HEK293 (cell line): Measurements from ENCODE around the gene NTSR1.
A peak's percentile ranks its signal among the peaks of the same experiment; 100 is the strongest.

Experiments used
- CTCF ChIA-PET: fragments of 350-600 bp; formaldehyde crosslinking; extraction: SDS; loops from one replicate; lab custom pipeline; 2021; ENCODE audit warnings: antibody characterized with exemption; lab: Yijun Ruan, JAX
- POLR2A ChIA-PET: fragments of 300-600 bp; formaldehyde crosslinking; extraction: SDS; loops from one replicate; lab custom pipeline; 2020; ENCODE audit warnings: antibody characterized with exemption, inconsistent platforms; lab: Yijun Ruan, JAX
- H3K27ac ChIP-seq: fragments of 200-500 bp; sonication (Bioruptor generic); 2 replicates; pipeline ENCODE4 v1.5.1; 2014; ENCODE audit warnings: low read depth, low read length, control low read depth, inconsistent platforms; ENCODE audit errors: extremely low read depth
- H3K36me3 ChIP-seq, 2 experiments: fragments of 200-500 bp in 1 of 2; sonication (Bioruptor generic) in 1 of 2; 1 replicate in 1 of 2; 2 replicates in 1 of 2; pipeline ENCODE4 v1.5.1; 2014 to 2017; ENCODE audit warnings: inconsistent platforms in 2 of 2, low read length in 2 of 2; ENCODE audit not compliant: control insufficient read depth in 2 of 2, insufficient read depth in 1 of 2
- H3K4me1 ChIP-seq: fragments of 200-500 bp; sonication (Bioruptor generic); 2 replicates; pipeline ENCODE4 v1.5.1; 2014; ENCODE audit warnings: mild to moderate bottlenecking, low read length, inconsistent platforms; ENCODE audit not compliant: control insufficient read depth, insufficient read depth
- H3K4me3 ChIP-seq: 2 replicates; pipeline ENCODE4 v1.5.1; 2011; ENCODE audit warnings: low read depth, mild to moderate bottlenecking, control low read depth, low read length, moderate library complexity
- H3K9me3 ChIP-seq: fragments of 200-500 bp; sonication (Bioruptor generic); 2 replicates; pipeline ENCODE4 v1.5.1; 2014; ENCODE audit warnings: low read depth, low read length, inconsistent platforms; ENCODE audit not compliant: control insufficient read depth, insufficient read depth
- AEBP2 ChIP-seq: fragments of 450-650 bp; formaldehyde crosslinking; IDR thresholded peaks from 2 replicates; pipeline ENCODE4 v1.5.1; 2016; ENCODE audit warnings: missing biosample characterization, missing genetic modification characterization, borderline replicate concordance
- GLI4 ChIP-seq: fragments of 450-650 bp; formaldehyde crosslinking; IDR thresholded peaks from 2 replicates; pipeline ENCODE4 v1.5.1; 2016; ENCODE audit warnings: missing biosample characterization, missing genetic modification characterization
- HOXC10 ChIP-seq: sonication (generic); formaldehyde crosslinking; IDR thresholded peaks from 2 replicates; pipeline ENCODE4 v1.8.1; 2023; ENCODE audit warnings: mild to moderate bottlenecking, missing genetic modification reagents
- ZIC2 ChIP-seq: fragments of 450-650 bp; formaldehyde crosslinking; IDR thresholded peaks from 2 replicates; pipeline ENCODE4 v1.5.1; 2016; ENCODE audit warnings: missing biosample characterization, missing genetic modification characterization
- ZNF132 ChIP-seq: fragments of 450-650 bp; formaldehyde crosslinking; IDR thresholded peaks from 2 replicates; pipeline ENCODE4 v1.5.1; 2017; ENCODE audit warnings: missing biosample characterization, missing genetic modification characterization, borderline replicate concordance
- ZNF394 ChIP-seq: fragments of 450-650 bp; formaldehyde crosslinking; IDR thresholded peaks from 2 replicates; pipeline ENCODE4 v1.5.1; 2016; ENCODE audit warnings: missing biosample characterization, missing genetic modification characterization, mild to moderate bottlenecking, moderate library complexity, borderline replicate concordance
- ZNF404 ChIP-seq: fragments of 450-650 bp; formaldehyde crosslinking; IDR thresholded peaks from 2 replicates; pipeline ENCODE4 v1.5.1; 2017; ENCODE audit warnings: missing biosample characterization, missing genetic modification characterization
- ZNF501 ChIP-seq: fragments of 450-650 bp; formaldehyde crosslinking; IDR thresholded peaks from 2 replicates; pipeline ENCODE4 v1.5.1; 2016; ENCODE audit warnings: missing biosample characterization, missing genetic modification characterization
- ZNF518A ChIP-seq: fragments of 450-650 bp; formaldehyde crosslinking; conservative IDR thresholded peaks from 2 replicates; pipeline ENCODE4 v1.5.1; 2016; ENCODE audit warnings: low read depth, missing biosample characterization, missing genetic modification characterization
- ZNF610 ChIP-seq: fragments of 450-650 bp; formaldehyde crosslinking; IDR thresholded peaks from 2 replicates; pipeline ENCODE4 v1.5.1; 2016; ENCODE audit warnings: missing biosample characterization, missing genetic modification characterization, borderline replicate concordance
- ZNF624 ChIP-seq: fragments of 450-650 bp; formaldehyde crosslinking; IDR thresholded peaks from 2 replicates; pipeline ENCODE4 v1.5.1; 2017; ENCODE audit warnings: missing biosample characterization, missing genetic modification characterization

NTSR1 gene

GRCh38 chr20:62688855-62689460 is 19.7 kb upstream of the NTSR1 start:
- no peak overlapping the region for H3K27ac ChIP-seq
- POLR2A ChIA-PET, result interaction anchor here (0.7 kb wide), 1 partner anchor 105 kb away, joined by 3 read pairs; no protein-coding TSS in a partner anchor
- peaks cover 5% of the 10 kb centered on the region for H3K4me1 ChIP-seq
- no peak for TF ChIP-seq ZNF404 (tag by site-specific recombination)
- peak; percentile 42 for TF ChIP-seq ZIC2
- TF ChIP-seq, all 188 proteins: peak for 1
- Histone ChIP-seq H3K4me3 (no peak overlapping the region), H3K36me3 (no peaks in the 10 kb centered on the region), H3K9me3 (no peaks in the 10 kb centered on the region)
- CTCF ChIA-PET, result interaction anchor here (0.7 to 1.5 kb wide), 5 partner anchors 9 to 103 kb away, joined by 3 to 12 read pairs (median 4); no protein-coding TSS in a partner anchor

- H3K27ac ChIP-seq, result no peak overlapping the region
- TF ChIP-seq HOXC10 (no peak), ZNF501 (tag by site-specific recombination) (no peak), ZNF518A (no peak), ZNF610 (tag by site-specific recombination) (no peak), ZNF394 (no peak), GLI4 (tag by site-specific recombination) (no peak), ZNF624 (tag by site-specific recombination) (no peak), ZNF132 (tag by site-specific recombination) (no peak), AEBP2 (tag by site-specific recombination) (no peak)
- TF ChIP-seq, all 188 proteins: peak for 0
- CTCF ChIA-PET, result interaction anchor here (0.6 to 1.1 kb wide), 3 partner anchors 17 to 56 kb away, joined by 3 to 4 read pairs (median 3); no protein-coding TSS in a partner anchor
- POLR2A ChIA-PET, result no interaction called here
- Histone ChIP-seq H3K4me1 (peaks cover 5% of the 10 kb centered on the region), H3K4me3 (no peak overlapping the region), H3K36me3 (no peaks in the 10 kb centered on the region), H3K9me3 (no peaks in the 10 kb centered on the region)
Measured at GRCh38 chr20:62689861-62690260, 18.8 kb upstream of the NTSR1 start.

- peak; percentile 74 for TF ChIP-seq ZIC2
- no peak for TF ChIP-seq ZNF610 (tag by site-specific recombination)
- H3K36me3 ChIP-seq, result no peaks in the 10 kb centered on the region
- ChIA-PET CTCF (interaction anchor here (0.6 to 1.1 kb wide), 2 partner anchors 18 to 57 kb away, joined by 3 to 4 read pairs; no protein-coding TSS in a partner anchor), POLR2A (no interaction called here)
- no peak overlapping the region for H3K4me3 ChIP-seq
- H3K9me3 ChIP-seq, result no peaks in the 10 kb centered on the region
- H3K27ac ChIP-seq, result no peak overlapping the region
- H3K4me1 ChIP-seq, result peaks cover 5% of the 10 kb centered on the region
Measured at GRCh38 chr20:62690261-62690820, 18.3 kb upstream of the NTSR1 start.
